GM23248 (cell line): ENCODE data around the gene SMIM22. TPM values are rescaled to one million over a fixed set of nuclear protein-coding genes. Genes with fewer than 3 reads are reported as not detected.

Experiments used
- DNase-seq: peaks from one replicate; pipeline ENCODE4 v3.0.0-alpha.2; 2015
- H2AFZ ChIP-seq: fragments of 200-600 bp; sonication (generic); 2 replicates; pipeline ENCODE4 v1.6.1; 2016; ENCODE audit warnings: antibody characterized with exemption
- H3F3A ChIP-seq: fragments of 200-600 bp; sonication (generic); 2 replicates; pipeline ENCODE4 v1.6.1; 2016; ENCODE audit warnings: mild to moderate bottlenecking, antibody characterized with exemption, mixed run types; ENCODE audit not compliant: insufficient read depth
- H3K27ac ChIP-seq: fragments of 200-600 bp; sonication (generic); 2 replicates; pipeline ENCODE4 v1.5.1; 2016; ENCODE audit warnings: mild to moderate bottlenecking
- H3K27me3 ChIP-seq: fragments of 200-600 bp; sonication (generic); replicated peaks from 2 replicates; pipeline ENCODE4 v1.6.1; 2016; ENCODE audit warnings: mild to moderate bottlenecking; ENCODE audit not compliant: insufficient read depth
- H3K36me3 ChIP-seq: fragments of 200-600 bp; sonication (generic); 2 replicates; pipeline ENCODE4 v1.6.1; 2016; ENCODE audit warnings: low read depth, mild to moderate bottlenecking
- H3K4me1 ChIP-seq: fragments of 200-600 bp; sonication (generic); 2 replicates; pipeline ENCODE4 v1.6.1; 2016; ENCODE audit warnings: mild to moderate bottlenecking; ENCODE audit not compliant: insufficient read depth
- H3K4me2 ChIP-seq: fragments of 200-600 bp; sonication (generic); one replicate; pipeline ENCODE4 v1.6.1; 2016; ENCODE audit warnings: mild to moderate bottlenecking; ENCODE audit not compliant: unreplicated experiment
- H3K4me3 ChIP-seq: fragments of 200-600 bp; sonication (generic); 2 replicates; pipeline ENCODE4 v1.5.1; 2016; ENCODE audit warnings: mild to moderate bottlenecking
- H3K79me2 ChIP-seq: fragments of 200-600 bp; sonication (generic); 2 replicates; pipeline ENCODE4 v1.6.1; 2016; ENCODE audit warnings: mild to moderate bottlenecking; ENCODE audit not compliant: insufficient read depth
- H3K9ac ChIP-seq: fragments of 200-600 bp; sonication (generic); 2 replicates; pipeline ENCODE4 v1.6.1; 2016; ENCODE audit warnings: mild to moderate bottlenecking
- H3K9me2 ChIP-seq: fragments of 200-600 bp; sonication (generic); 2 replicates; pipeline ENCODE4 v1.6.1; 2016; ENCODE audit warnings: mixed run types, mild to moderate bottlenecking, moderate library complexity; ENCODE audit not compliant: insufficient read depth
- H3K9me3 ChIP-seq: fragments of 200-600 bp; sonication (generic); one replicate; pipeline ENCODE4 v1.6.1; 2017; ENCODE audit warnings: low read depth
- H4K20me1 ChIP-seq: fragments of 200-600 bp; sonication (generic); 2 replicates; pipeline ENCODE4 v1.6.0; 2016; ENCODE audit not compliant: insufficient read depth
- EZH2 ChIP-seq: fragments of 200-600 bp; sonication (generic); IDR thresholded peaks from 2 replicates; pipeline ENCODE4 v1.6.1; 2018; ENCODE audit warnings: antibody characterized with exemption, mild to moderate bottlenecking; ENCODE audit not compliant: insufficient read depth, poor library complexity, severe bottlenecking
- EZH2phosphoT487 ChIP-seq: fragments of 200-600 bp; sonication (generic); IDR thresholded peaks from 2 replicates; pipeline ENCODE4 v1.6.1; 2018; ENCODE audit warnings: antibody characterized with exemption, moderate library complexity, mild to moderate bottlenecking, low read depth; ENCODE audit not compliant: insufficient read depth
- WGBS, 2 experiments: methylation state at CpG; one replicate each; pipeline ENCODE4 v1.1.6; 2015 to 2017; ENCODE audit warnings: low lambda C conversion rate in 2 of 2, low coverage in 1 of 2; ENCODE audit errors: missing lambda C conversion rate in 2 of 2; 5-methylcytosine and 5-hydroxymethylcytosine counted together
- in situ Hi-C: fragments of 300-500 bp; cut with MboI; formaldehyde crosslinking; loops from 2 replicates; pipeline ENCODE4 v1.15.0; 2020
- polyA plus RNA-seq: library from polyadenylated mRNA; unstranded; fragments of >200 nt; fragmentation: Nextera tagmentation; extraction: Ambion mirVana; gene quantifications from 2 replicates; pipeline ENCODE4 v1.2.1, GENCODE V29; 2016
- total RNA-seq: library from RNA; depleted of rRNA; stranded (reverse); fragments of >200 nt; shearing (Covaris generic); gene quantifications from 2 replicates; pipeline ENCODE4 v1.2.3, GENCODE V29; 2014

SMIM22 gene
- total and polyA plus RNA-seq, 2 experiments from 2014 or later = not detected

- H2AFZ ChIP-seq = no peak overlapping the region
- H3K27ac ChIP-seq = no peak overlapping the region
- H3K9me3 ChIP-seq = no peaks in the 10 kb centered on the region
- H3K4me3 ChIP-seq = no peak overlapping the region
- H3K9me2 ChIP-seq = no peaks in the 10 kb centered on the region
- H3K36me3 ChIP-seq = peaks cover 11% of the 10 kb centered on the region; the same call in 1 of the 2 replicates
- no peaks in the 10 kb centered on the region for H3K27me3 ChIP-seq
- H3K9ac ChIP-seq = no peak overlapping the region
- 95 to 98% methylated on average over 6 to 11 of the region's 11 CpGs for WGBS, 2 experiments
- TF ChIP-seq EZH2phosphoT487 (no peak), EZH2 (no peak)
- in situ Hi-C loops = no loop called here
- no peak for DNase-seq
- H3K79me2 ChIP-seq = no peaks in the 10 kb centered on the region
- no peaks in the 10 kb centered on the region for H4K20me1 ChIP-seq
- H3K4me1 ChIP-seq = no peaks in the 10 kb centered on the region; the same call in none of the 2 replicates
- no peak overlapping the region for H3K4me2 ChIP-seq
- peaks cover 9% of the 10 kb centered on the region; the same call in 1 of the 2 replicates for H3F3A ChIP-seq
Measured at GRCh38 chr16:4805231-4805630, 10.1 kb downstream of the SMIM22 start.

DNA sequence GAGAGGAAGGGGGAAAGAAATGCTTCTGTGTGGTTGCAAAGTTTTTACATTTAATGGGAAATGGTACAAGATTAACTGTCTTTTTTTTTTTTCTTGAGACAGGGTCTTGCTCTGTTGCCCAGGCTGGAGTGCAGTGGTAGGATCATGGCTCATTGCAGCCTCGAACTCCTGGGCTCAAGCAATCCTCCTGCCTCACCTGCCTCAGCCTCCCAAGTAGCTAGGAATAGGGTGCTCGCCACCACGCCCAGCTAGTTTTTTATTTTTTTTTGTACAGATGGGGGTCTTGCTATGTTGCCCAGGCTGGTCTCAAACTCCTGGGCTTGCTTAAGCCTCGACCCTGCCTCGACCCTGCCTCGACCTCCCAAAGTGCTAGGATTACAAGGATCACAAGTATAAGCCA lies 11.1 kb downstream of the SMIM22 start:
- Histone ChIP-seq H3K4me1 (no peaks in the 10 kb centered on the region; the same call in none of the 2 replicates), H3F3A (peaks cover 9% of the 10 kb centered on the region; the same call in 1 of the 2 replicates), H3K4me2 (no peak overlapping the region), H3K9me3 (no peaks in the 10 kb centered on the region), H3K9ac (no peak overlapping the region), H4K20me1 (no peaks in the 10 kb centered on the region), H3K79me2 (no peaks in the 10 kb centered on the region), H3K27ac (no peak overlapping the region), H3K9me2 (no peaks in the 10 kb centered on the region), H3K27me3 (no peaks in the 10 kb centered on the region), H2AFZ (no peak overlapping the region), H3K36me3 (peaks cover 12% of the 10 kb centered on the region; the same call in 1 of the 2 replicates), H3K4me3 (no peak overlapping the region)
- 99% methylated on average over 6 of the region's 6 CpGs for WGBS, 2 experiments
- TF ChIP-seq EZH2 (no peak), EZH2phosphoT487 (no peak)
- in situ Hi-C loops = no loop called here
- DNase-seq = no peak

DNA sequence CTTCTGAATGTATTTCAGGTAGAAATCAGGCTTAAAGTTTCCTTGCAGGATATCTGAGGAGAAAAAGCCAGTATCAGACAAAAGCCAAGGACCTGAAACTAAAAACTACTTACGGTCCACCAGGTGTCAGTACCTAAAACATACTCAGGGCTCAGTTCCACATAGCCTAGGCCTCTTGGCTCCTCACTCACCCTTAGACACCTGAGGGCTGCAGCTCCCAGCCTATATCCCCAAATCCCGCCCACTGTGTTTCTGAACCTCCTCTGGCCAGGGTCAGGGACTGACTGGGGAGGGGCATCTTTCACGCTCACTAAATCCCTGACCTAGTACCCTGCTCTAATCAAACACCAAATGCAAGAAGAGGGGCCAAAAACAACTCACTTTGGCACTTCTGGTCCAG lies 16.1 kb downstream of the SMIM22 start:
- Histone ChIP-seq H3K4me1 (no peaks in the 10 kb centered on the region), H3K27me3 (no peaks in the 10 kb centered on the region), H2AFZ (no peak overlapping the region), H3K9ac (no peak overlapping the region), H3K4me3 (no peak overlapping the region), H3K36me3 (peaks cover 37% of the 10 kb centered on the region), H3K4me2 (no peak overlapping the region), H3K27ac (no peak overlapping the region), H4K20me1 (no peaks in the 10 kb centered on the region), H3K79me2 (no peaks in the 10 kb centered on the region), H3K9me2 (no peaks in the 10 kb centered on the region), H3F3A (peaks cover 3% of the 10 kb centered on the region; the same call in 1 of the 2 replicates), H3K9me3 (no peaks in the 10 kb centered on the region)
- TF ChIP-seq EZH2phosphoT487 (no peak), EZH2 (no peak)
- 96 to 98% methylated on average over 3 of the region's 3 CpGs for WGBS, 2 experiments
- in situ Hi-C loops = no loop called here
- no peak for DNase-seq

- H2AFZ ChIP-seq = no peak overlapping the region
- peaks cover 41% of the 10 kb centered on the region for H3K36me3 ChIP-seq
- no peak overlapping the region for H3K4me2 ChIP-seq
- no peaks in the 10 kb centered on the region for H4K20me1 ChIP-seq
- no peaks in the 10 kb centered on the region for H3K9me3 ChIP-seq
- TF ChIP-seq EZH2 = no peak
- TF ChIP-seq EZH2phosphoT487 = no peak
- no peaks in the 10 kb centered on the region for H3K79me2 ChIP-seq
- no peaks in the 10 kb centered on the region for H3K9me2 ChIP-seq
- H3K9ac ChIP-seq = no peak overlapping the region
- no peak overlapping the region for H3K4me3 ChIP-seq
- no peaks in the 10 kb centered on the region for H3K27me3 ChIP-seq
- no peaks in the 10 kb centered on the region for H3K4me1 ChIP-seq
- WGBS, 2 experiments = 92 to 93% methylated on average over 8 to 9 of the region's 9 CpGs
- in situ Hi-C loops = no loop called here
- H3K27ac ChIP-seq = no peak overlapping the region
- H3F3A ChIP-seq = peaks cover 3% of the 10 kb centered on the region; the same call in 1 of the 2 replicates
- DNase-seq = no peak
Measured at GRCh38 chr16:4811773-4812172, 16.6 kb downstream of the SMIM22 start.
